HG02973 (cell line): ENCODE results near the gene KCNK4.

ENCODE experiments used
- ATAC-seq: cut with Tn5 transposase; IDR thresholded peaks from one replicate; pipeline ENCODE4 v1.9.1; 2021; ENCODE audit warnings: moderate library complexity; ENCODE audit not compliant: unreplicated experiment

KCNK4 gene

GRCh38 chr11:64253043-64253442, 38.1 kb upstream of the KCNK4 start:
- no peak for ATAC-seq

- ATAC-seq, result no peak
Observed at GRCh38 chr11:64253481-64253880, 37.6 kb upstream of the KCNK4 start.

GRCh38 chr11:64254326-64254725, 36.8 kb upstream of the KCNK4 start:
- no peak for ATAC-seq

GRCh38 chr11:64255135-64256128, 35.7 kb upstream of the KCNK4 start:
- no peak for ATAC-seq

- ATAC-seq, result no peak
Observed at GRCh38 chr11:64256300-64256699, 34.8 kb upstream of the KCNK4 start.

GRCh38 chr11:64258356-64258755, 32.7 kb upstream of the KCNK4 start:
- no peak for ATAC-seq

- ATAC-seq, result no peak
Observed at GRCh38 chr11:64258946-64259532, 32.1 kb upstream of the KCNK4 start.

- no peak for ATAC-seq
Observed at GRCh38 chr11:64259533-64260067, 31.5 kb upstream of the KCNK4 start.

- ATAC-seq, result no peak
Observed at GRCh38 chr11:64260147-64260708, 30.9 kb upstream of the KCNK4 start.

GRCh38 chr11:64261556-64262080, 29.5 kb upstream of the KCNK4 start:
- ATAC-seq, result no peak

GRCh38 chr11:64262271-64263002, 28.7 kb upstream of the KCNK4 start:
- ATAC-seq, result no peak

GRCh38 chr11:64263021-64263946, 27.8 kb upstream of the KCNK4 start:
- no peak for ATAC-seq

- ATAC-seq, result no peak
Observed at GRCh38 chr11:64263947-64264317, 27.2 kb upstream of the KCNK4 start.

GRCh38 chr11:64264371-64264852, 26.7 kb upstream of the KCNK4 start:
- ATAC-seq, result no peak

GRCh38 chr11:64265176-64266160, 25.6 kb upstream of the KCNK4 start:
- no peak for ATAC-seq

- no peak for ATAC-seq
Observed at GRCh38 chr11:64266339-64266738, 24.8 kb upstream of the KCNK4 start.

- no peak for ATAC-seq
Observed at GRCh38 chr11:64267207-64267945, 23.7 kb upstream of the KCNK4 start.
